HCT116 (cell line): ENCODE data around the gene PRL. TPM values are rescaled to one million over a fixed set of nuclear protein-coding genes. Genes with fewer than 3 reads are reported as not detected.

Experiments used
- ATAC-seq: fragments of 200-7000 bp; cut with Tn5 transposase; 2 replicates; pipeline ENCODE4 v1.9.1; 2020; ENCODE audit warnings: mild to moderate bottlenecking, moderate library complexity
- BruUV-seq: library from RNA; stranded (reverse); fragments of 400-500 nt; replicated peaks from 2 replicates; lab custom pipeline; 2021; lab: Mats Ljungman, UMichigan
- CTCF ChIA-PET: fragments of 300-600 bp; sonication (Branson Sonifier 250); formaldehyde crosslinking; loops from one replicate; lab custom pipeline; 2021; ENCODE audit warnings: antibody characterized with exemption; lab: Charles Lee
- POLR2A ChIA-PET: fragments of 300-600, 350-600 bp; sonication (Branson Sonifier 250); formaldehyde crosslinking; loops from one replicate; lab custom pipeline; 2021; ENCODE audit warnings: antibody characterized with exemption; lab: Charles Lee
- RAD21 ChIA-PET, 2 experiments: fragments of 300-600 bp; sonication (Branson Sonifier 250); formaldehyde crosslinking; loops; one replicate each; lab custom pipeline; 2023; ENCODE audit warnings: low total read pairs in 2 of 2; ENCODE audit not compliant: uncharacterized antibody in 2 of 2, unreplicated experiment in 2 of 2, low non-redundant PET in 1 of 2; lab: Charles Lee
- DNase-seq: peaks from one replicate; pipeline ENCODE4 v3.0.0-alpha.2; 2010; ENCODE audit warnings: low read depth, low spot score
- H2AFZ ChIP-seq: fragments of 200-600 bp; shearing (Covaris generic), sonication (generic); 2 replicates; pipeline ENCODE4 v1.6.1; 2017; ENCODE audit warnings: low read depth, mixed run types, mixed read lengths, antibody characterized with exemption, low read length; ENCODE audit not compliant: poor library complexity, severe bottlenecking
- H3K27ac ChIP-seq: 2 replicates; pipeline ENCODE4 v1.5.1; 2012; ENCODE audit warnings: low read depth, low read length
- H3K27me3 ChIP-seq: fragments of 200-600 bp; sonication (generic); 2 replicates; pipeline ENCODE4 v1.6.1; 2016; ENCODE audit warnings: mixed run types, low read length, mixed read lengths; ENCODE audit not compliant: insufficient read depth
- H3K36me3 ChIP-seq, 2 experiments: fragments of 200-500 bp in 1 of 2; fragments of 200-600 bp in 1 of 2; sonication (Bioruptor generic) in 1 of 2; sonication (generic) in 1 of 2; 2 replicates each; pipeline versions ENCODE4 v1.5.1 to v1.6.1; 2014 to 2016; ENCODE audit warnings: low read length in 2 of 2, inconsistent platforms in 1 of 2, mixed read lengths in 1 of 2, mixed run types in 1 of 2; ENCODE audit not compliant: insufficient read depth in 2 of 2, control insufficient read depth in 1 of 2
- H3K4me1 ChIP-seq, 2 experiments: fragments of 200-600 bp in 1 of 2; sonication (generic) in 1 of 2; 2 replicates each; pipeline versions ENCODE4 v1.5.1 to v1.6.1; 2012 to 2017; ENCODE audit warnings: low read length in 2 of 2, inconsistent platforms in 1 of 2, mild to moderate bottlenecking in 1 of 2, mixed read lengths in 1 of 2, mixed run types in 1 of 2, moderate library complexity in 1 of 2; ENCODE audit not compliant: insufficient read depth in 2 of 2, control insufficient read depth in 1 of 2
- H3K4me2 ChIP-seq: fragments of 200-600 bp; sonication (generic); 2 replicates; pipeline ENCODE4 v1.6.1; 2017; ENCODE audit warnings: mixed run types, low read length, mixed read lengths
- H3K4me3 ChIP-seq, 2 experiments: fragments of 200-600 bp in 1 of 2; sonication (generic) in 1 of 2; replicated peaks in 1 of 2; 2 replicates each; pipeline ENCODE4 v1.5.1; 2011 to 2016; ENCODE audit warnings: low read length in 2 of 2, control low read depth in 1 of 2, low read depth in 1 of 2, mild to moderate bottlenecking in 1 of 2, mixed read lengths in 1 of 2, mixed run types in 1 of 2
- H3K79me2 ChIP-seq: fragments of 200-600 bp; sonication (generic); 2 replicates; pipeline ENCODE4 v1.6.1; 2017; ENCODE audit warnings: mild to moderate bottlenecking, mixed run types, low read length, moderate library complexity, mixed read lengths; ENCODE audit not compliant: insufficient read depth
- H3K9ac ChIP-seq: fragments of 200-600 bp; sonication (generic); 2 replicates; pipeline ENCODE4 v1.6.1; 2016; ENCODE audit warnings: low read length, mixed read lengths
- H3K9me2 ChIP-seq: fragments of 200-600 bp; sonication (generic), shearing (Covaris generic); 2 replicates; pipeline ENCODE4 v1.6.1; 2017; ENCODE audit warnings: mixed run types, mild to moderate bottlenecking, moderate library complexity; ENCODE audit not compliant: insufficient read depth
- H3K9me3 ChIP-seq, 2 experiments: fragments of 200-500 bp in 1 of 2; fragments of 200-600 bp in 1 of 2; sonication (Bioruptor generic) in 1 of 2; sonication (generic) in 1 of 2; 2 replicates each; pipeline ENCODE4 v1.6.1; 2014 to 2017; ENCODE audit warnings: low read length in 2 of 2, mixed read lengths in 2 of 2, inconsistent platforms in 1 of 2, low read depth in 1 of 2, mild to moderate bottlenecking in 1 of 2, mixed run types in 1 of 2, moderate library complexity in 1 of 2; ENCODE audit not compliant: control insufficient read depth in 1 of 2, insufficient read depth in 1 of 2
- H4K20me1 ChIP-seq: fragments of 200-600 bp; sonication (generic), shearing (Covaris generic); 2 replicates; pipeline ENCODE4 v1.6.1; 2017; ENCODE audit warnings: mixed run types, mild to moderate bottlenecking, moderate library complexity; ENCODE audit not compliant: insufficient read depth
- CBX3 ChIP-seq: IDR thresholded peaks from 2 replicates; pipeline ENCODE4 v1.6.1; 2012; ENCODE audit warnings: low read depth
- CEBPB ChIP-seq: IDR thresholded peaks from 2 replicates; pipeline ENCODE4 v1.6.1; 2012; ENCODE audit warnings: low read depth
- EZH2 ChIP-seq: fragments of 200-600 bp; sonication (generic); IDR thresholded peaks from 2 replicates; pipeline ENCODE4 v1.6.1; 2017; ENCODE audit warnings: antibody characterized with exemption, mixed run types
- EZH2phosphoT487 ChIP-seq: fragments of 200-600 bp; IDR thresholded peaks from 2 replicates; pipeline ENCODE4 v1.6.1; 2018; ENCODE audit warnings: antibody characterized with exemption, borderline replicate concordance
- FOSL1 ChIP-seq: IDR thresholded peaks from 2 replicates; pipeline ENCODE4 v1.6.1; 2012; ENCODE audit warnings: low read depth
- POLR2A ChIP-seq: IDR thresholded peaks from 2 replicates; pipeline ENCODE4 v1.7.0; 2011; ENCODE audit warnings: borderline replicate concordance; ENCODE audit not compliant: insufficient read depth, insufficient read length; ENCODE audit errors: extremely low read depth
- RAD21 ChIP-seq: IDR thresholded peaks from 2 replicates; pipeline ENCODE4 v1.6.1; 2012; ENCODE audit warnings: low read depth, mild to moderate bottlenecking
- REST ChIP-seq: IDR thresholded peaks from 2 replicates; pipeline ENCODE4 v1.6.1; 2012; ENCODE audit warnings: low read depth
- SP1 ChIP-seq: IDR thresholded peaks from 2 replicates; pipeline ENCODE4 v1.6.1; 2012; ENCODE audit warnings: low read depth
- SRF ChIP-seq: IDR thresholded peaks from 2 replicates; pipeline ENCODE4 v1.6.1; 2012; ENCODE audit warnings: low read depth
- TCF7L2 ChIP-seq: IDR thresholded peaks from 2 replicates; pipeline ENCODE4 v1.7.0; 2011; ENCODE audit warnings: borderline replicate concordance, inconsistent platforms; ENCODE audit not compliant: insufficient read depth, insufficient read length; ENCODE audit errors: extremely low read depth
- ZFX ChIP-seq: fragments of 450-650 bp; IDR thresholded peaks from 2 replicates; pipeline ENCODE4 v1.6.1; 2017
- intact Hi-C: fragments of 100-400 bp; cut with micrococcal nuclease; formaldehyde crosslinking; loops from 2 replicates; pipeline ENCODE4 v1.10.0; 2022
- total RNA-seq: library from RNA; stranded (reverse); gene quantifications from one replicate; pipeline ENCODE4 v1.2.1, GENCODE V29; 2021; ENCODE audit not compliant: unreplicated experiment
- TF ChIP-seq, protein P1 (sequence below): IDR thresholded peaks from 2 replicates; pipeline ENCODE4 v1.6.1; 2012
- TF ChIP-seq, protein P2 (sequence below), 3 experiments: fragments of 200-600 bp in 1 of 3; sonication (generic) in 1 of 3; IDR thresholded peaks in 2 of 3; conservative IDR thresholded peaks in 1 of 3; 2 replicates each; pipeline ENCODE4 v1.5.1; 2012 to 2017; ENCODE audit warnings: low read depth in 2 of 3, low read length in 2 of 3, antibody characterized with exemption in 1 of 3, borderline replicate concordance in 1 of 3, control low read depth in 1 of 3, mild to moderate bottlenecking in 1 of 3, mixed read lengths in 1 of 3, mixed run types in 1 of 3, moderate library complexity in 1 of 3; ENCODE audit not compliant: insufficient read depth in 1 of 3
- TF ChIP-seq, protein P3 (sequence below): IDR thresholded peaks from 2 replicates; pipeline ENCODE4 v1.6.1; 2012

The PRL gene
- total RNA-seq, 1 experiment from 2014 or later, result not detected

- TF ChIP-seq FOSL1 (no peak), EZH2phosphoT487 (no peak), EZH2 (no peak), SP1 (no peak), SRF (no peak), ZFX (no peak), POLR2A (no peak), CEBPB (no peak), REST (no peak), TCF7L2 (no peak)
- TF ChIP-seq, protein P1, sequence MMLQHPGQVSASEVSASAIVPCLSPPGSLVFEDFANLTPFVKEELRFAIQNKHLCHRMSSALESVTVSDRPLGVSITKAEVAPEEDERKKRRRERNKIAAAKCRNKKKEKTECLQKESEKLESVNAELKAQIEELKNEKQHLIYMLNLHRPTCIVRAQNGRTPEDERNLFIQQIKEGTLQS, result no peak
Measured at GRCh38 chr6:22239261-22239921, 57.4 kb downstream of the PRL start (continued).

DNA sequence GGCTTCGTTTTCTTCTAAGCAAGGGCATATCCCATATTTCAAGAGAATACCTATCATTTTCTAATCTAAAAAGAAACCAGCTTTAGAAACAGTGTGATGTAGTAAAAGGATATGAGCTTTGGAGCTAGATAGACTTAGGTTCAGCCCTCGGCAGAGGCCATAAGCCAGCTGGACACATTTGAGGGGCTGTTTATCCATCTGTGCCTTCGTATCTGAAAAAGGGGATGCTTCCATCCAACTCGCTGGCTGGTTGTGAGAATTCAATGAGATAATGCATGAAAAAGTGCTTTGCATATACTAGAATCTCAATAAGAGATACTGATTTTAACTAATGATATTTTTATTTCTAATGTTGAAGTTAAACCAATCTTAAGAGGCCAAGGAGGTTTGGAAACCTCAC lies 58.0 kb downstream of the PRL start:
- ATAC-seq, result no peak
- TF ChIP-seq, protein P2, sequence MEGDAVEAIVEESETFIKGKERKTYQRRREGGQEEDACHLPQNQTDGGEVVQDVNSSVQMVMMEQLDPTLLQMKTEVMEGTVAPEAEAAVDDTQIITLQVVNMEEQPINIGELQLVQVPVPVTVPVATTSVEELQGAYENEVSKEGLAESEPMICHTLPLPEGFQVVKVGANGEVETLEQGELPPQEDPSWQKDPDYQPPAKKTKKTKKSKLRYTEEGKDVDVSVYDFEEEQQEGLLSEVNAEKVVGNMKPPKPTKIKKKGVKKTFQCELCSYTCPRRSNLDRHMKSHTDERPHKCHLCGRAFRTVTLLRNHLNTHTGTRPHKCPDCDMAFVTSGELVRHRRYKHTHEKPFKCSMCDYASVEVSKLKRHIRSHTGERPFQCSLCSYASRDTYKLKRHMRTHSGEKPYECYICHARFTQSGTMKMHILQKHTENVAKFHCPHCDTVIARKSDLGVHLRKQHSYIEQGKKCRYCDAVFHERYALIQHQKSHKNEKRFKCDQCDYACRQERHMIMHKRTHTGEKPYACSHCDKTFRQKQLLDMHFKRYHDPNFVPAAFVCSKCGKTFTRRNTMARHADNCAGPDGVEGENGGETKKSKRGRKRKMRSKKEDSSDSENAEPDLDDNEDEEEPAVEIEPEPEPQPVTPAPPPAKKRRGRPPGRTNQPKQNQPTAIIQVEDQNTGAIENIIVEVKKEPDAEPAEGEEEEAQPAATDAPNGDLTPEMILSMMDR (IDR thresholded peaks at IDR 0.05 in 2 of 3, conservative IDR thresholded peaks at IDR 0.05 in 1 of 3; ENCODE audit: borderline replicate concordance in 1 of 3, insufficient read depth in 1 of 3, low read depth in 2 of 3, low read length in 2 of 3), result no peak
- TF ChIP-seq SRF (no peak), SP1 (no peak), REST (no peak), EZH2 (no peak), CBX3 (no peak), RAD21 (no peak), FOSL1 (no peak)
- TF ChIP-seq, protein P3, sequence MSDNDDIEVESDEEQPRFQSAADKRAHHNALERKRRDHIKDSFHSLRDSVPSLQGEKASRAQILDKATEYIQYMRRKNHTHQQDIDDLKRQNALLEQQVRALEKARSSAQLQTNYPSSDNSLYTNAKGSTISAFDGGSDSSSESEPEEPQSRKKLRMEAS, result no peak
- Histone ChIP-seq H3K9me3 (no peaks in the 10 kb centered on the region), H3K4me1 (no peaks in the 10 kb centered on the region), H3K36me3 (no peaks in the 10 kb centered on the region), H4K20me1 (no peaks in the 10 kb centered on the region), H3K27me3 (no peaks in the 10 kb centered on the region), H3K9ac (no peak overlapping the region), H3K27ac (no peak overlapping the region), H3K4me2 (no peak overlapping the region), H2AFZ (no peak overlapping the region), H3K9me2 (no peaks in the 10 kb centered on the region), H3K4me3 (no peak overlapping the region), H3K79me2 (no peaks in the 10 kb centered on the region)
- intact Hi-C loops, result no loop called here
- ChIA-PET CTCF (no interaction called here), POLR2A (no interaction called here), RAD21 (no interaction called here)
- BruUV-seq, result no TSS peak
- no peak for DNase-seq
